Naive thymus-derived CD4-positive, alpha-beta T cell (primary cell): Measurements from ENCODE around the gene CALR. TPM values are rescaled to one million over a fixed set of nuclear protein-coding genes. Genes with fewer than 3 reads are reported as not detected.
A peak's percentile ranks its signal among the peaks of the same experiment; 100 is the strongest.

Source experiments
- ATAC-seq: fragments of 150-1000 bp; cut with Tn5 transposase; 2 replicates; pipeline ENCODE4 v1.10.0; 2021; ENCODE audit warnings: mild to moderate bottlenecking, moderate library complexity
- CTCF ChIA-PET: fragments of 350-600 bp; sonication (Branson Sonifier 250); formaldehyde crosslinking; loops from one replicate; lab custom pipeline; 2021; ENCODE audit warnings: antibody characterized with exemption; lab: Charles Lee
- POLR2A ChIA-PET: fragments of 350-600 bp; sonication (Branson Sonifier 250); formaldehyde crosslinking; loops from one replicate; lab custom pipeline; 2021; ENCODE audit warnings: antibody characterized with exemption, inconsistent platforms; lab: Charles Lee
- DNase-seq, 9 donors: peaks; one replicate each; pipeline versions ENCODE4 v3.0.0 to v3.0.0-alpha.2; 2020 to 2022; ENCODE audit warnings: mixed read lengths in 1 of 9
- H3K27ac ChIP-seq: one replicate; pipeline ENCODE4 v1.7.0; 2013; ENCODE audit warnings: mild to moderate bottlenecking, low read depth, low read length, moderate library complexity
- H3K27me3 ChIP-seq, 2 donors: one replicate each; pipeline ENCODE4 v1.7.0; 2013; ENCODE audit warnings: low read length in 2 of 2, mild to moderate bottlenecking in 2 of 2, moderate library complexity in 2 of 2; ENCODE audit not compliant: control insufficient read depth in 2 of 2, insufficient read depth in 2 of 2
- H3K36me3 ChIP-seq, 3 experiments: 1 replicate in 2 of 3; 2 replicates in 1 of 3; pipeline ENCODE4 v1.7.0; 2013; ENCODE audit warnings: low read length in 3 of 3, mild to moderate bottlenecking in 3 of 3, moderate library complexity in 1 of 3; ENCODE audit not compliant: insufficient read depth in 3 of 3, control insufficient read depth in 2 of 3
- H3K4me1 ChIP-seq, 2 donors: one replicate each; pipeline ENCODE4 v1.7.0; 2013; ENCODE audit warnings: low read length in 2 of 2, mild to moderate bottlenecking in 2 of 2, moderate library complexity in 1 of 2; ENCODE audit not compliant: control insufficient read depth in 2 of 2, insufficient read depth in 2 of 2
- H3K4me3 ChIP-seq: 2 replicates; pipeline ENCODE4 v1.7.0; 2013; ENCODE audit warnings: mild to moderate bottlenecking, low read length
- H3K9me3 ChIP-seq, 3 experiments: 1 replicate in 2 of 3; 2 replicates in 1 of 3; pipeline ENCODE4 v1.7.0; 2013; ENCODE audit warnings: low read length in 3 of 3; ENCODE audit not compliant: control insufficient read depth in 2 of 3
- H3K27ac Mint-ChIP-seq, 9 donors: one replicate each; pipeline ENCODE4 v1.8.0; 2020 to 2022; ENCODE audit warnings: mixed read lengths in 9 of 9, mild to moderate bottlenecking in 8 of 9, moderate library complexity in 5 of 9, inconsistent platforms in 2 of 9
- H3K27me3 Mint-ChIP-seq, 5 donors: one replicate each; pipeline ENCODE4 v1.8.0; 2021 to 2022; ENCODE audit warnings: mixed read lengths in 5 of 5, mild to moderate bottlenecking in 1 of 5
- H3K36me3 Mint-ChIP-seq, 5 donors: one replicate each; pipeline ENCODE4 v1.8.0; 2020 to 2022; ENCODE audit warnings: mixed read lengths in 5 of 5, mild to moderate bottlenecking in 3 of 5, inconsistent platforms in 1 of 5
- H3K4me1 Mint-ChIP-seq, 7 donors: one replicate each; pipeline ENCODE4 v1.8.0; 2020 to 2022; ENCODE audit warnings: mixed read lengths in 7 of 7, mild to moderate bottlenecking in 3 of 7, inconsistent platforms in 1 of 7
- H3K4me3 Mint-ChIP-seq, 10 donors: one replicate each; pipeline ENCODE4 v1.8.0; 2020 to 2022; ENCODE audit warnings: mild to moderate bottlenecking in 10 of 10, mixed read lengths in 10 of 10, moderate library complexity in 6 of 10, inconsistent platforms in 2 of 10
- H3K9me3 Mint-ChIP-seq, 11 donors: one replicate each; pipeline ENCODE4 v1.8.0; 2020 to 2022; ENCODE audit warnings: mixed read lengths in 11 of 11, mild to moderate bottlenecking in 4 of 11, inconsistent platforms in 1 of 11, moderate library complexity in 1 of 11
- intact Hi-C, 2 donors: fragments of 100-400 bp; cut with micrococcal nuclease; formaldehyde crosslinking; loops; one replicate each; pipeline ENCODE4 v1.15.1; 2023
- polyA plus RNA-seq, 2 donors: library from polyadenylated mRNA; unstranded; fragments of 300-500 nt; fragmentation: Illumina TruSeq; gene quantifications; one replicate each; pipeline ENCODE4 v1.2.3, GENCODE V29; 2021
- total RNA-seq, 6 experiments: library from RNA in 5 of 6; stranded (reverse) in 5 of 6; gene quantifications; 1 replicate in 5 of 6; 2 replicates in 1 of 6; pipeline ENCODE4 v1.2.3 and lab custom pipeline; 2021 to 2026

The CALR gene
- total and polyA plus RNA-seq, 7 experiments from 2014 or later: 142 to 1,130 (median 460) TPM

- intact Hi-C loops: no loop called here
- Histone ChIP-seq H3K4me3 (no peak overlapping the region), H3K36me3 (peaks cover 28 to 75% (median 33%) of the 10 kb centered on the region in 3 experiments), H3K27ac (peak overlapping the region; percentile 86), H3K27me3 (no peaks in the 10 kb centered on the region), H3K9me3 (no peaks in the 10 kb centered on the region), H3K4me1 (peaks cover 34 to 41% of the 10 kb centered on the region in 2 donors)
- Mint-ChIP-seq H3K36me3 (peaks cover 7 to 55% (median 34%) of the 10 kb centered on the region in 5 donors), H3K27ac (peak overlapping the region; percentile 31 to 98 (median 86)), H3K4me3 (peak overlapping the region in 9 of 10 donors; percentile 20 to 95 (median 37)), H3K27me3 (peaks cover 0 to 3% (median 0%) of the 10 kb centered on the region in 5 donors), H3K9me3 (peaks cover 0 to 4% (median 0%) of the 10 kb centered on the region in 11 donors), H3K4me1 (peaks cover 35 to 76% (median 64%) of the 10 kb centered on the region in 7 donors)
- no peak for DNase-seq
- ChIA-PET POLR2A (interaction anchor here (1.2 to 1.7 kb wide), 2 partner anchors 10 to 53 kb away, joined by 7 to 8 read pairs; partner anchors contain the start of genes FARSA and GCDH), CTCF (no interaction called here)
- ATAC-seq: no peak
Measured at GRCh38 chr19:12943437-12944044, 5.1 kb downstream of the CALR start.

GRCh38 chr19:12944104-12944674 lies 5.8 kb downstream of the CALR start:
- peaks cover 33 to 75% (median 34%) of the 10 kb centered on the region in 3 experiments for H3K36me3 ChIP-seq
- peak overlapping the region; percentile 86 for H3K27ac ChIP-seq
- no peak for DNase-seq
- H3K4me1 ChIP-seq: peaks cover 34 to 40% of the 10 kb centered on the region in 2 donors
- no peaks in the 10 kb centered on the region for H3K27me3 ChIP-seq
- Mint-ChIP-seq H3K9me3 (peaks cover 0 to 4% (median 0%) of the 10 kb centered on the region in 11 donors), H3K27ac (peak overlapping the region; percentile 21 to 99 (median 93)), H3K4me3 (peak overlapping the region in 6 of 10 donors; percentile 9 to 95 (median 50)), H3K36me3 (peaks cover 7 to 49% (median 30%) of the 10 kb centered on the region in 5 donors), H3K4me1 (peaks cover 32 to 75% (median 60%) of the 10 kb centered on the region in 7 donors), H3K27me3 (peaks cover 0 to 3% (median 0%) of the 10 kb centered on the region in 5 donors)
- CTCF ChIA-PET: no interaction called here
- H3K9me3 ChIP-seq: no peaks in the 10 kb centered on the region
- no peak for ATAC-seq
- POLR2A ChIA-PET: interaction anchor here (1.2 to 1.7 kb wide), 2 partner anchors 10 to 53 kb away, joined by 7 to 8 read pairs; partner anchors contain the start of genes FARSA and GCDH
- intact Hi-C loops: no loop called here
- no peak overlapping the region for H3K4me3 ChIP-seq

- Histone ChIP-seq H3K36me3 (peaks cover 26 to 76% (median 37%) of the 10 kb centered on the region in 3 experiments), H3K4me1 (peaks cover 21 to 26% of the 10 kb centered on the region in 2 donors), H3K4me3 (peak within 1 kb of the TSS; percentile 67), H3K27ac (peak within 1 kb of the TSS; percentile 86), H3K27me3 (no peaks in the 10 kb centered on the region), H3K9me3 (no peaks in the 10 kb centered on the region)
- POLR2A ChIA-PET: interaction anchor here (0.6 to 2.3 kb wide), 4 partner anchors 8 to 847 kb away, joined by 3 to 15 read pairs (median 10); partner anchors contain the start of genes CALR, FARSA and GADD45GIP1
- H3K4me1 Mint-ChIP-seq: peaks cover 24 to 61% (median 46%) of the 10 kb centered on the region in 7 donors
- peaks cover 0 to 3% (median 0%) of the 10 kb centered on the region in 5 donors for H3K27me3 Mint-ChIP-seq
- peaks cover 0 to 4% (median 0%) of the 10 kb centered on the region in 11 donors for H3K9me3 Mint-ChIP-seq
- intact Hi-C loops: loop anchor here (1.0 kb wide), 7 partner anchors 7 to 60 kb away; partner anchors contain the start of genes GADD45GIP1 (in 2 of the 2), CALR (in 1 of the 2), FARSA (in 1 of the 2) and SYCE2 (in 1 of the 2)
- DNase-seq (peak; percentile 96 to 99 (median 97)), ATAC-seq (peak; percentile 94)
- CTCF ChIA-PET: interaction anchor here (1.1 kb wide), 1 partner anchor 20 kb away, joined by 7 read pairs; no protein-coding TSS in a partner anchor
- H3K4me3 Mint-ChIP-seq: peak within 1 kb of the TSS; percentile 88 to 97 (median 92)
- peak within 1 kb of the TSS; percentile 93 to 99 (median 97) for H3K27ac Mint-ChIP-seq
- H3K36me3 Mint-ChIP-seq: peaks cover 0 to 44% (median 23%) of the 10 kb centered on the region in 5 donors
Measured at GRCh38 chr19:12945479-12946091, 7.2 kb downstream of the CALR start, which contains the start of gene RAD23A. TSS of gene RAD23A (plus strand) at chr19:12945862. CDS start at chr19:12945949, 87 bp downstream.

GRCh38 chr19:12946092-12946721 lies 7.8 kb downstream of the CALR start:
- peak overlapping the region; percentile 90 to 99 (median 94) for H3K27ac Mint-ChIP-seq
- Histone ChIP-seq H3K27me3 (no peaks in the 10 kb centered on the region), H3K4me3 (peak overlapping the region; percentile 67), H3K9me3 (no peaks in the 10 kb centered on the region), H3K4me1 (peaks cover 15 to 23% of the 10 kb centered on the region in 2 donors), H3K36me3 (peaks cover 19 to 76% (median 35%) of the 10 kb centered on the region in 3 experiments), H3K27ac (peak overlapping the region; percentile 86)
- ATAC-seq (peak; percentile 48), DNase-seq (peak in 4 of 9 donors; percentile 32 to 70 (median 40))
- peak overlapping the region; percentile 85 to 95 (median 90) for H3K4me3 Mint-ChIP-seq
- H3K36me3 Mint-ChIP-seq: peaks cover 0 to 42% (median 19%) of the 10 kb centered on the region in 5 donors
- CTCF ChIA-PET: interaction anchor here (0.6 to 1.1 kb wide), 2 partner anchors 19 to 1415 kb away, joined by 7 read pairs; no protein-coding TSS in a partner anchor
- intact Hi-C loops: loop anchor here in 1 of 2 donors (1.0 kb wide), 1 partner anchor 8 kb away; the partner anchor contains the start of gene CALR
- peaks cover 19 to 57% (median 41%) of the 10 kb centered on the region in 7 donors for H3K4me1 Mint-ChIP-seq
- POLR2A ChIA-PET: interaction anchor here (0.6 to 2.3 kb wide), 7 partner anchors 8 to 154 kb away, joined by 3 to 15 read pairs (median 4); partner anchors contain the start of genes CALR, FARSA and GADD45GIP1
- H3K27me3 Mint-ChIP-seq: peaks cover 0 to 3% (median 0%) of the 10 kb centered on the region in 5 donors
- H3K9me3 Mint-ChIP-seq: peaks cover 0 to 4% (median 0%) of the 10 kb centered on the region in 11 donors

GRCh38 chr19:12946731-12947496 lies 8.5 kb downstream of the CALR start:
- intact Hi-C loops: loop anchor here in 1 of 2 donors (1.0 kb wide), 1 partner anchor 9 kb away; the partner anchor contains the start of gene CALR
- H3K4me3 Mint-ChIP-seq: peak overlapping the region; percentile 85 to 95 (median 90)
- peaks cover 19 to 58% (median 41%) of the 10 kb centered on the region in 7 donors for H3K4me1 Mint-ChIP-seq
- ChIA-PET CTCF (interaction anchor here (0.6 to 1.1 kb wide), 3 partner anchors 9 to 1415 kb away, joined by 3 to 7 read pairs (median 7); no protein-coding TSS in a partner anchor), POLR2A (interaction anchor here (0.6 to 2.3 kb wide), 11 partner anchors 9 to 155 kb away, joined by 3 to 15 read pairs (median 7); partner anchors contain the start of genes CALR, FARSA, GADD45GIP1 and GCDH)
- Histone ChIP-seq H3K4me1 (peaks cover 15 to 23% of the 10 kb centered on the region in 2 donors), H3K27ac (peak overlapping the region; percentile 86), H3K9me3 (no peaks in the 10 kb centered on the region), H3K27me3 (no peaks in the 10 kb centered on the region), H3K36me3 (peaks cover 13 to 76% (median 35%) of the 10 kb centered on the region in 3 experiments), H3K4me3 (peak overlapping the region; percentile 67)
- peaks cover 0 to 45% (median 19%) of the 10 kb centered on the region in 5 donors for H3K36me3 Mint-ChIP-seq
- DNase-seq: no peak
- ATAC-seq: no peak
- peak overlapping the region; percentile 90 to 98 (median 94) for H3K27ac Mint-ChIP-seq
- H3K27me3 Mint-ChIP-seq: peaks cover 0 to 3% (median 0%) of the 10 kb centered on the region in 5 donors
- H3K9me3 Mint-ChIP-seq: peaks cover 0 to 4% (median 0%) of the 10 kb centered on the region in 11 donors
